Kidney (tissue), 14 donors: ENCODE results near the gene CHRD. TPM values are rescaled to one million over a fixed set of nuclear protein-coding genes. Genes with fewer than 3 reads are reported as not detected.

Experiments used
- DNase-seq, 5 donors: peaks; one replicate each; pipeline ENCODE4 v3.0.0-alpha.2; 2013 to 2020
- FAIRE-seq: peaks from 2 replicates; lab custom pipeline; 2012; peaks lifted over from hg19 to GRCh38; lab: Jason Lieb, UNC
- H3K27ac ChIP-seq, 2 donors: one replicate each; pipeline ENCODE4 v1.7.0; 2013; ENCODE audit warnings: low read depth in 2 of 2, low read length in 2 of 2, inconsistent platforms in 1 of 2
- H3K27me3 ChIP-seq: one replicate; pipeline ENCODE4 v1.7.1; 2013; ENCODE audit warnings: low read length, inconsistent platforms; ENCODE audit not compliant: control insufficient read depth, insufficient read depth
- H3K36me3 ChIP-seq, 3 donors: one replicate each; pipeline versions ENCODE4 v1.7.0 to v1.7.1; 2013; ENCODE audit warnings: low read length in 3 of 3, control low read depth in 1 of 3, inconsistent platforms in 1 of 3; ENCODE audit not compliant: insufficient read depth in 3 of 3, control insufficient read depth in 2 of 3
- H3K4me1 ChIP-seq, 3 donors: one replicate each; pipeline versions ENCODE4 v1.7.0 to v1.7.1; 2013; ENCODE audit warnings: low read length in 3 of 3, inconsistent platforms in 1 of 3, low read depth in 1 of 3; ENCODE audit not compliant: control insufficient read depth in 2 of 3, insufficient read depth in 2 of 3
- H3K4me3 ChIP-seq, 3 donors: one replicate each; pipeline versions ENCODE4 v1.7.0 to v1.8.1; 2013; ENCODE audit warnings: low read length in 3 of 3, control low read depth in 1 of 3, inconsistent platforms in 1 of 3
- H3K9ac ChIP-seq, 3 donors: one replicate each; pipeline versions ENCODE4 v1.7.0 to v1.7.1; 2013; ENCODE audit warnings: low read length in 3 of 3, control low read depth in 1 of 3, inconsistent platforms in 1 of 3
- H3K9me3 ChIP-seq, 3 donors: one replicate each; pipeline versions ENCODE4 v1.7.0 to v1.7.1; 2013; ENCODE audit warnings: low read length in 3 of 3, control low read depth in 1 of 3, inconsistent platforms in 1 of 3; ENCODE audit not compliant: control insufficient read depth in 2 of 3, insufficient read depth in 1 of 3
- intact Hi-C: fragments of 100-400 bp; cut with DNase I; formaldehyde crosslinking; loops from one replicate; pipeline ENCODE4 v1.11.1; 2022
- polyA plus RNA-seq: library from polyadenylated mRNA; stranded (reverse); fragments of 350-450 nt; fragmentation: Illumina TruSeq; extraction: RNeasy Lipid Tissue Mini Kit (QIAGEN cat#74804); gene quantifications from one replicate; pipeline ENCODE4 v1.2.3, GENCODE V29; 2014; ENCODE audit warnings: low read depth, low replicate concordance; ENCODE audit not compliant: insufficient read depth
- total RNA-seq: library from RNA; stranded (reverse); fragmentation: NEBNext Ultra II Directional; extraction: Animal tissue kit (Norgen Biotek cat#: 25700); gene quantifications from one replicate; pipeline ENCODE4 v1.2.1, GENCODE V29; 2021
- TF ChIP-seq, protein P1 (sequence below): IDR thresholded peaks from 3 replicates; pipeline ENCODE4 v1.5.1; 2012; ENCODE audit warnings: mild to moderate bottlenecking, moderate library complexity, borderline replicate concordance; ENCODE audit not compliant: insufficient read depth; ENCODE audit errors: extremely low read depth
- donor health status: control.
- donor health status: control.
- donor health status: control.
- donor health status: control.
- donor health status: control.
- donor health status: DM: yes; HTN: yes; CAD: no.
- donor health status: Normal renal cell carcinoma (clear cell type).

Gene CHRD
- total and polyA plus RNA-seq, 2 donors from 2014 or later = 16.8 to 18.6 TPM

DNA sequence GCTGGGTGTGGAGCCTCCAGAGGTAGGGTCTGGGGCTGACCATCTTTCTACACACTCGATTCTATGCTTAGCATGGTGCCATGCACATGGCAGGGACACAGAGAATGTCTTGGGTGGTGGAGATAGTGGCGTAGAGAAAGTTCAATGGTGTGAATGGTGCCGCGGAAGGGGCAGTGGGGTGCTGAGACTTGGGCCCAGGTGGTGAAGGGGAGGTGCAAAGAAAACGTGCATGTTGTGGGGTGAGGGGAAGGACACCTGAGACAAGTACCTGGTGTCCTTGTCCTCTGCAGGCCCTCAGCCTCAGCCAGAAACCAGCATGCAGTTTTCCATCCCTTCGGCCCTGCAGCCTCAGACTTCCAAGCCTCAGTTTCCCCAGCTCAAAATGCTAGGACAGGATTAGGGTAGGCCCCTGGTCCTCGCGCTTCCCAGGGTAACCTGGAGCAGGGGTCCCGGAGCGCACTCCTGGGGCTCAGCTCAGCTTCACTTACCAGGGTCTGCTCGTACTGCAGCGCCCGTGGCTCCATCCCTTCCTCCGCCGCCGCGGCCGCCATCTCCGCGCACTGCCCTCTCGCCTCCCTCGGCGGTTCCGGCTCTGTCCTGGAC, 18.8 kb upstream of the CHRD start:
- peak in 1 of 5 donors; percentile 80 for DNase-seq

DNA sequence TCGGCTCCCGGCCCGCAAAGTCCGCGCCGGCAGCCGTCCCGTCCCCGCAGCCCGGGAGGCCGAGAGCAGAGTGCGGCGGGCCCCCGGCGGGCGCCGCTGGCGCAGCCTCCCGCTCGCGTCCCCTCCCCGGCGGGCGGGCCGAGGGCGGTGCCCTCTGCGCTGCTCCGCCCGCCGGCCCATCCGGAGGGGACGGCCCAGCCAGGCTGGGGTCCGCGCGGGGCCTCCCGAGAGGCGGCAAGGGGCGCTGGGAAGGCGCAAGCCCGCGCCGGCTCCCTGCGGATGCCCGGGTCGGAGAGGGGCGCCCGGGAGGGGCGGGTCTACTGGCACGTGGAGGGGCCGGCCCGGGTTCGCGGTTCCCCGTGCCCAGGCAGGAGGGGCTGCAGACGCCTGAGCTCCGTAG, 18.3 kb upstream of the CHRD start, which contains the start of the genes CLCN2 and POLR2H:
Gene CLCN2 (minus strand): TSS at position 74 of the 400 bp plus-strand sequence. CDS start 126 bp downstream, outside the sequence.
Gene POLR2H (plus strand): TSS at position 179 of the 400 bp plus-strand sequence. CDS start 1,783 bp downstream, outside the sequence.
- peak within 1 kb of the TSS; percentile 84 to 91 (median 90) for H3K4me3 ChIP-seq
- H3K27ac ChIP-seq = peak within 1 kb of the TSS; percentile 98 to 99
- intact Hi-C loops = no loop called here
- DNase-seq (peak; percentile 78 to 94 (median 89)), FAIRE-seq (no peak)
- no peaks in the 10 kb centered on the region for H3K9me3 ChIP-seq
- TF ChIP-seq, protein P1, sequence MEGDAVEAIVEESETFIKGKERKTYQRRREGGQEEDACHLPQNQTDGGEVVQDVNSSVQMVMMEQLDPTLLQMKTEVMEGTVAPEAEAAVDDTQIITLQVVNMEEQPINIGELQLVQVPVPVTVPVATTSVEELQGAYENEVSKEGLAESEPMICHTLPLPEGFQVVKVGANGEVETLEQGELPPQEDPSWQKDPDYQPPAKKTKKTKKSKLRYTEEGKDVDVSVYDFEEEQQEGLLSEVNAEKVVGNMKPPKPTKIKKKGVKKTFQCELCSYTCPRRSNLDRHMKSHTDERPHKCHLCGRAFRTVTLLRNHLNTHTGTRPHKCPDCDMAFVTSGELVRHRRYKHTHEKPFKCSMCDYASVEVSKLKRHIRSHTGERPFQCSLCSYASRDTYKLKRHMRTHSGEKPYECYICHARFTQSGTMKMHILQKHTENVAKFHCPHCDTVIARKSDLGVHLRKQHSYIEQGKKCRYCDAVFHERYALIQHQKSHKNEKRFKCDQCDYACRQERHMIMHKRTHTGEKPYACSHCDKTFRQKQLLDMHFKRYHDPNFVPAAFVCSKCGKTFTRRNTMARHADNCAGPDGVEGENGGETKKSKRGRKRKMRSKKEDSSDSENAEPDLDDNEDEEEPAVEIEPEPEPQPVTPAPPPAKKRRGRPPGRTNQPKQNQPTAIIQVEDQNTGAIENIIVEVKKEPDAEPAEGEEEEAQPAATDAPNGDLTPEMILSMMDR = no peak
- H3K36me3 ChIP-seq = peaks cover 6 to 10% (median 7%) of the 10 kb centered on the region in 3 donors
- H3K27me3 ChIP-seq = no peaks in the 10 kb centered on the region
- H3K4me1 ChIP-seq = peaks cover 3 to 17% (median 13%) of the 10 kb centered on the region in 3 donors
- H3K9ac ChIP-seq = peak within 1 kb of the TSS; percentile 67 to 94 (median 88)

More for the DNA sequence above, 18.8 kb upstream of the CHRD start:
- Histone ChIP-seq H3K4me1 (peaks cover 3 to 17% (median 13%) of the 10 kb centered on the region in 3 donors), H3K27me3 (no peaks in the 10 kb centered on the region), H3K36me3 (peaks cover 5 to 10% (median 6%) of the 10 kb centered on the region in 3 donors), H3K9ac (peak overlapping the region; percentile 48 to 70 (median 67)), H3K9me3 (no peaks in the 10 kb centered on the region), H3K27ac (peak overlapping the region; percentile 56 to 81), H3K4me3 (peak overlapping the region; percentile 51 to 90 (median 81))
- TF ChIP-seq, protein P1 = no peak
- no peak for FAIRE-seq
- intact Hi-C loops = no loop called here

DNA sequence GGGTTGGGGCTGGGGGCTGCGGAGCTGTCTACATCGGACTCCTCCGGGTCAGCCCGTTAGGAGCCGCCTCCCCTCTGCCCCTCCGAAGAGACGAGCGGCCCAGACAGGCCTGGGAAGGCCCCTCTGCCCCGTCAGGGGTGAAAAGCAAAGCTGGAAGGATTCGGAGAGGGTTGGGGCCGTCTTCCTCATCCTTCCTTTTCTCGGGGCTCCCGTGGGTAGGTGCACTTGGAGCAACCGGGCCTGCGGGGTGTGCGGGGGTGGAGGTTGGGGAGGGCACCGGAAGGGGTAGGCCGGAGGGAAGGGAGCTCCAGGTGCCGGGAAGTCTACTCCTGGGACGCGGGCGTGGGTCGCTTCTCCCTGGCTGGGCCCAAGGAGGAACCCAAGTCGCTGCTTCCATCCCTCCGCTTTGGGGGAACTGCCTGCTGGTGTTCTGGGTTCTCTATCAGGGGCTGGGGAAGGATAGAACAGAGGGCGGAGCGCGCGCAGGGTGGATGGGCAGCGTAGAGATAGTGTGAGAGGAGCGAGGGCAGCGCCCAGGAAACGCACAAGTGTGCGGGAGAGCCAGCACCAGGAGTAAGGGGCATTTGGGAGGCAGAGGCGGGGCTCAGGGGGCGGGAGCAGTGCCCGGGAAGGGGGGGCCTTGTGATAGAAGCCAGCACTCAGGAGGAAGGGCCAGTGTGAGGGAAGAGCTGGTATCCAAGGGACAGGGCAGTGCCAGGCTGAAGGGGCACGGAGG, 17.8 kb upstream of the CHRD start:
- TF ChIP-seq, protein P1 = no peak
- Histone ChIP-seq H3K27me3 (no peaks in the 10 kb centered on the region), H3K9me3 (no peaks in the 10 kb centered on the region), H3K4me1 (peaks cover 3 to 17% (median 13%) of the 10 kb centered on the region in 3 donors), H3K4me3 (peak overlapping the region; percentile 80 to 91 (median 84)), H3K36me3 (peaks cover 5 to 16% (median 7%) of the 10 kb centered on the region in 3 donors), H3K9ac (peak overlapping the region; percentile 67 to 94 (median 88)), H3K27ac (peak overlapping the region; percentile 98 to 99)
- no peak for FAIRE-seq
- intact Hi-C loops = no loop called here
- DNase-seq = peak in 4 of 5 donors; percentile 57 to 87 (median 82)
